OCI-LY1 (cell line): ENCODE results near the gene PTPMT1.

Experiments used
- H2AFZ ChIP-seq: fragments of 200-600 bp; sonication (generic), shearing (Covaris generic); 2 replicates; pipeline ENCODE4 v1.6.0; 2014; ENCODE audit warnings: antibody characterized with exemption, mild to moderate bottlenecking, low read length
- H3F3A ChIP-seq: fragments of 200-600 bp; sonication (generic), shearing (Covaris generic); 2 replicates; pipeline ENCODE4 v1.6.0; 2014; ENCODE audit warnings: mild to moderate bottlenecking, antibody characterized with exemption, low read length, moderate library complexity; ENCODE audit not compliant: insufficient read depth
- H3K27ac ChIP-seq: fragments of 200-600 bp; sonication (generic); 2 replicates; pipeline ENCODE4 v1.5.1; 2014; ENCODE audit warnings: low read length, mixed run types, mild to moderate bottlenecking, low read depth; ENCODE audit not compliant: poor library complexity, severe bottlenecking
- H3K27me3 ChIP-seq: fragments of 200-600 bp; sonication (generic); 2 replicates; pipeline ENCODE4 v1.6.0; 2014; ENCODE audit warnings: antibody characterized with exemption, mild to moderate bottlenecking, low read length, moderate library complexity; ENCODE audit not compliant: insufficient read depth
- H3K36me3 ChIP-seq: fragments of 200-600 bp; sonication (generic); 2 replicates; pipeline ENCODE4 v1.6.1; 2014; ENCODE audit warnings: mild to moderate bottlenecking, antibody characterized with exemption, low read length, moderate library complexity, mixed read lengths; ENCODE audit not compliant: insufficient read depth
- H3K4me1 ChIP-seq: fragments of 200-600 bp; sonication (generic); 2 replicates; pipeline ENCODE4 v1.5.1; 2014; ENCODE audit warnings: mild to moderate bottlenecking, low read length, moderate library complexity; ENCODE audit not compliant: insufficient read depth, severe bottlenecking
- H3K4me2 ChIP-seq: fragments of 200-600 bp; sonication (generic), shearing (Covaris generic); 2 replicates; pipeline ENCODE4 v1.6.1; 2014; ENCODE audit warnings: low read length
- H3K4me3 ChIP-seq: fragments of 200-600 bp; sonication (generic); 2 replicates; pipeline ENCODE4 v1.5.1; 2014; ENCODE audit warnings: low read length, low read depth, mild to moderate bottlenecking, mixed read lengths; ENCODE audit not compliant: poor library complexity, severe bottlenecking
- H3K79me2 ChIP-seq: fragments of 200-600 bp; shearing (Covaris generic); 2 replicates; pipeline ENCODE4 v1.6.1; 2016; ENCODE audit warnings: mixed run types, low read length, mixed read lengths; ENCODE audit not compliant: insufficient read depth
- H3K9ac ChIP-seq: fragments of 200-600 bp; sonication (generic), shearing (Covaris generic); 2 replicates; pipeline ENCODE4 v1.6.1; 2014; ENCODE audit warnings: mild to moderate bottlenecking, low read length, mixed read lengths
- H3K9me2 ChIP-seq: fragments of 200-600 bp; sonication (generic), shearing (Covaris generic); 2 replicates; pipeline ENCODE4 v1.6.1; 2014; ENCODE audit warnings: low read depth, mild to moderate bottlenecking, low read length, mixed read lengths
- H3K9me3 ChIP-seq: fragments of 200-600 bp; shearing (Covaris generic); 2 replicates; pipeline ENCODE4 v1.6.1; 2014; ENCODE audit warnings: low read length, mixed read lengths
- H4K20me1 ChIP-seq: fragments of 200-600 bp; sonication (generic), shearing (Covaris generic); 2 replicates; pipeline ENCODE4 v1.6.0; 2016; ENCODE audit warnings: mild to moderate bottlenecking, low read length; ENCODE audit not compliant: insufficient read depth
- CTCF ChIP-seq: fragments of 200-600 bp; sonication (generic), shearing (Covaris generic); IDR thresholded peaks from 2 replicates; pipeline ENCODE4 v1.5.1; 2017; ENCODE audit warnings: mild to moderate bottlenecking, antibody characterized with exemption, low read length, moderate library complexity, mixed read lengths
- EZH2 ChIP-seq: fragments of 200-600 bp; sonication (generic), shearing (Covaris generic); IDR thresholded peaks from 2 replicates; pipeline ENCODE4 v1.8.0; 2017; ENCODE audit warnings: borderline replicate concordance, mixed run types, mild to moderate bottlenecking, antibody characterized with exemption, low read length, moderate library complexity, mixed read lengths

PTPMT1 gene

DNA sequence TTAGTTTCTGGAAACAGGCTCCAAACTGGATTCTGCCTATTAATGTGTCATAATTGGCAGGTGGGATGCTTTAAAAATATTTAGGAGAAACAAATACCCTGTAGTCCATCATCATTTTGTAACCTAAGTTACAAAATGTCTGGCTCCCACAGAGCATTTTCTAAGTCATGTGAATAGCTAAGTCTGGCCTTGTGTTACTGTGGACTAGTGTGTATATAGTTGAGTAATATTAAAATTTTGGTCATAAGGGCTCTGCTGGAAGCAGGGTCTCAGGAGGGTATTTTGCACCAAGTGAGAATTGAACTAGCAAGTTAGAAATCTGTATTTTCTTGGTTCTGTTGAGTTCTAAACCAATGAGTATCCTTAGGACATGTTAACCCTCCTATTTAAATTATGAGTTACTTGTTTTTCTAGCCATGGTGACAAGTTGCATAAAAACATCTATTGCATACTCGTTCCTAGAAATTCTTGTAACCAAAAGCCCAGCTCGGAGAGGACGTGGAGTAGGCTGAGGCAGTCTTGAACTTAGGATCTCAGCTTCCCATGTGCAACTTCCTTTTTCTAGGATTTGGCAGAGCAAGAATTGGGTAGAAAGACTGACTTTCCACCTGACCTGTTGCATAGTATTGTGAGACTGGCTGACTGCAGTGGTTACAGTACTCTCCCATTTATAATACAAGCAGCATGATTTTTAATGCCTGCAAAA lies 5.4 kb downstream of the PTPMT1 start:
- no peaks in the 10 kb centered on the region for H4K20me1 ChIP-seq
- no peak overlapping the region for H3K4me2 ChIP-seq
- no peaks in the 10 kb centered on the region for H3K27me3 ChIP-seq
- TF ChIP-seq EZH2 (no peak), CTCF (no peak)
- H3K79me2 ChIP-seq, result peaks cover 14% of the 10 kb centered on the region
- H3K9ac ChIP-seq, result no peak overlapping the region
- H3K36me3 ChIP-seq, result peaks cover 69% of the 10 kb centered on the region
- H3K4me3 ChIP-seq, result no peak overlapping the region
- no peak overlapping the region for H3K27ac ChIP-seq
- no peaks in the 10 kb centered on the region for H3K9me2 ChIP-seq
- 0 out of 2 replicates have a peak, but pooled peaks cover 5% of the 10 kb centered on the region for H3F3A ChIP-seq
- H3K9me3 ChIP-seq, result no peaks in the 10 kb centered on the region
- peaks cover 12% of the 10 kb centered on the region for H3K4me1 ChIP-seq
- H2AFZ ChIP-seq, result no peak overlapping the region

GRCh38 chr11:47571357-47571729 lies 5.9 kb downstream of the PTPMT1 start:
- peaks cover 9% of the 10 kb centered on the region for H3K79me2 ChIP-seq
- peaks cover 9% of the 10 kb centered on the region for H3K4me1 ChIP-seq
- H2AFZ ChIP-seq, result no peak overlapping the region
- H3K4me2 ChIP-seq, result no peak overlapping the region
- H3K9me2 ChIP-seq, result no peaks in the 10 kb centered on the region
- no peaks in the 10 kb centered on the region for H3K9me3 ChIP-seq
- no peak for TF ChIP-seq CTCF
- no peak for TF ChIP-seq EZH2
- no peak overlapping the region for H3K27ac ChIP-seq
- H3K27me3 ChIP-seq, result no peaks in the 10 kb centered on the region
- H3F3A ChIP-seq, result 0 out of 2 replicates have a peak, but pooled peaks cover 5% of the 10 kb centered on the region
- no peaks in the 10 kb centered on the region for H4K20me1 ChIP-seq
- peaks cover 70% of the 10 kb centered on the region for H3K36me3 ChIP-seq
- no peak overlapping the region for H3K9ac ChIP-seq
- H3K4me3 ChIP-seq, result no peak overlapping the region

GRCh38 chr11:47571895-47572294 lies 6.5 kb downstream of the PTPMT1 start:
- Histone ChIP-seq H3K9ac (no peak overlapping the region), H3K9me2 (no peaks in the 10 kb centered on the region), H4K20me1 (no peaks in the 10 kb centered on the region), H3K36me3 (peaks cover 70% of the 10 kb centered on the region), H3F3A (0 out of 2 replicates have a peak, but pooled peaks cover 5% of the 10 kb centered on the region), H3K4me1 (peaks cover 5% of the 10 kb centered on the region), H3K9me3 (no peaks in the 10 kb centered on the region), H3K4me2 (no peak overlapping the region), H3K27me3 (no peaks in the 10 kb centered on the region), H2AFZ (no peak overlapping the region), H3K27ac (no peak overlapping the region), H3K79me2 (peaks cover 3% of the 10 kb centered on the region; the same call in 1 of the 2 replicates), H3K4me3 (no peak overlapping the region)
- TF ChIP-seq CTCF (no peak), EZH2 (no peak)
